Uterus (tissue), 4 donors: ENCODE results near the gene RET. TPM values are rescaled to one million over a fixed set of nuclear protein-coding genes. Genes with fewer than 3 reads are reported as not detected.

Experiments
- DNase-seq, 2 donors: peaks; one replicate each; pipeline ENCODE4 v3.0.0-alpha.2; 2019 to 2020
- H3K27ac ChIP-seq, 2 donors: fragments of 200-600 bp; sonication (generic); 1 replicate in 1 of 2; 2 replicates in 1 of 2; pipeline ENCODE4 v1.5.1; 2016 to 2018
- H3K27me3 ChIP-seq, 2 donors: fragments of 200-600 bp; sonication (generic); one replicate each; pipeline ENCODE4 v1.5.1; 2018 to 2019; ENCODE audit warnings: control low read depth in 1 of 2
- H3K36me3 ChIP-seq, 2 donors: fragments of 200-600 bp; sonication (generic); one replicate each; pipeline ENCODE4 v1.5.1; 2019; ENCODE audit warnings: control low read depth in 1 of 2
- H3K4me1 ChIP-seq, 2 donors: fragments of 200-600 bp; sonication (generic); one replicate each; pipeline ENCODE4 v1.5.1; 2018 to 2019; ENCODE audit warnings: control low read depth in 1 of 2
- H3K4me3 ChIP-seq, 2 donors: fragments of 200-600 bp; sonication (generic); 1 replicate in 1 of 2; 2 replicates in 1 of 2; pipeline ENCODE4 v1.5.1; 2018 to 2019; ENCODE audit warnings: mild to moderate bottlenecking in 1 of 2
- H3K9me3 ChIP-seq, 2 donors: fragments of 200-600 bp; sonication (generic); one replicate each; pipeline ENCODE4 v1.5.1; 2019; ENCODE audit warnings: control low read depth in 1 of 2
- POLR2A ChIP-seq, 2 donors: fragments of 450-650 bp; IDR thresholded peaks; one replicate each; pipeline ENCODE4 v1.6.1; 2016; ENCODE audit warnings: antibody characterized with exemption in 2 of 2, mild to moderate bottlenecking in 1 of 2, moderate library complexity in 1 of 2
- intact Hi-C: fragments of 100-400 bp; cut with DNase I; formaldehyde crosslinking; loops from one replicate; pipeline ENCODE4 v1.15.1; 2023; ENCODE audit warnings: low total_unique reads
- total RNA-seq, 4 donors: library from RNA; depleted of rRNA in 3 of 4; stranded (reverse); fragments of >200 nt in 3 of 4; gene quantifications; one replicate each; pipeline versions ENCODE4 v1.1.0 to v1.2.4, GENCODE V29; 2014 to 2023
- TF ChIP-seq, protein P1 (sequence below), 4 experiments: fragments of 200-600 bp in 2 of 4; fragments of 450-650 bp in 2 of 4; sonication (generic) in 2 of 4; IDR thresholded peaks; one replicate each; pipeline ENCODE4 v1.5.1; 2016 to 2019; ENCODE audit warnings: antibody characterized with exemption in 4 of 4, mild to moderate bottlenecking in 2 of 4, moderate library complexity in 1 of 4
- donor health status: DM: yes; HTN: yes; CAD: no.

Gene RET
- total RNA-seq, 4 donors from 2014 or later = under 0.01 to 6.3 (median 1.0) TPM

DNA sequence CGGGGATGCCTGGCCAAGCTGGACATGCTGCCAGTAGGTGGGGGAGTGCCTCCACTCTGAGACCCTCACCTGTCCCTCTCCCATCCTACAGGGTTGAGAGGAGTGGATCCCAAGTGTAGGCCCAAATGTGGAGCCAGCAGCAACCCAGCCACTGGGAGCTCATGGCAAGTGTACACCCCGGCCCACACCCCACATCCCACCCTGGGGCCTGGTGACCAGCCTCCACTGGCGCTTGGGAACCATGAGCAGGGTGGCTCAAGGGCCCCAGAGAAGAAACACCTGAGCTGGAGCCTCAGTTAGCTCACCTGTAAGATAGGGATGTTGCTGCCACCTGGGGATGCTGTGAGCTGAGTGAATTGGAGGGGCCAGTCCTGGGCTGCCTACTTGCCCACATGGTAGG, 10.4 kb upstream of the RET start:
- intact Hi-C loops = no loop called here
- Histone ChIP-seq H3K4me3 (no peak overlapping the region), H3K9me3 (no peaks in the 10 kb centered on the region), H3K27ac (no peak overlapping the region), H3K36me3 (no peaks in the 10 kb centered on the region), H3K4me1 (no peaks in the 10 kb centered on the region), H3K27me3 (no peaks in the 10 kb centered on the region)
- DNase-seq = no peak
- no peak for TF ChIP-seq POLR2A (IDR thresholded peaks at IDR 0.05)
- TF ChIP-seq, protein P1, sequence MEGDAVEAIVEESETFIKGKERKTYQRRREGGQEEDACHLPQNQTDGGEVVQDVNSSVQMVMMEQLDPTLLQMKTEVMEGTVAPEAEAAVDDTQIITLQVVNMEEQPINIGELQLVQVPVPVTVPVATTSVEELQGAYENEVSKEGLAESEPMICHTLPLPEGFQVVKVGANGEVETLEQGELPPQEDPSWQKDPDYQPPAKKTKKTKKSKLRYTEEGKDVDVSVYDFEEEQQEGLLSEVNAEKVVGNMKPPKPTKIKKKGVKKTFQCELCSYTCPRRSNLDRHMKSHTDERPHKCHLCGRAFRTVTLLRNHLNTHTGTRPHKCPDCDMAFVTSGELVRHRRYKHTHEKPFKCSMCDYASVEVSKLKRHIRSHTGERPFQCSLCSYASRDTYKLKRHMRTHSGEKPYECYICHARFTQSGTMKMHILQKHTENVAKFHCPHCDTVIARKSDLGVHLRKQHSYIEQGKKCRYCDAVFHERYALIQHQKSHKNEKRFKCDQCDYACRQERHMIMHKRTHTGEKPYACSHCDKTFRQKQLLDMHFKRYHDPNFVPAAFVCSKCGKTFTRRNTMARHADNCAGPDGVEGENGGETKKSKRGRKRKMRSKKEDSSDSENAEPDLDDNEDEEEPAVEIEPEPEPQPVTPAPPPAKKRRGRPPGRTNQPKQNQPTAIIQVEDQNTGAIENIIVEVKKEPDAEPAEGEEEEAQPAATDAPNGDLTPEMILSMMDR (IDR thresholded peaks at IDR 0.05) = no peak

DNA sequence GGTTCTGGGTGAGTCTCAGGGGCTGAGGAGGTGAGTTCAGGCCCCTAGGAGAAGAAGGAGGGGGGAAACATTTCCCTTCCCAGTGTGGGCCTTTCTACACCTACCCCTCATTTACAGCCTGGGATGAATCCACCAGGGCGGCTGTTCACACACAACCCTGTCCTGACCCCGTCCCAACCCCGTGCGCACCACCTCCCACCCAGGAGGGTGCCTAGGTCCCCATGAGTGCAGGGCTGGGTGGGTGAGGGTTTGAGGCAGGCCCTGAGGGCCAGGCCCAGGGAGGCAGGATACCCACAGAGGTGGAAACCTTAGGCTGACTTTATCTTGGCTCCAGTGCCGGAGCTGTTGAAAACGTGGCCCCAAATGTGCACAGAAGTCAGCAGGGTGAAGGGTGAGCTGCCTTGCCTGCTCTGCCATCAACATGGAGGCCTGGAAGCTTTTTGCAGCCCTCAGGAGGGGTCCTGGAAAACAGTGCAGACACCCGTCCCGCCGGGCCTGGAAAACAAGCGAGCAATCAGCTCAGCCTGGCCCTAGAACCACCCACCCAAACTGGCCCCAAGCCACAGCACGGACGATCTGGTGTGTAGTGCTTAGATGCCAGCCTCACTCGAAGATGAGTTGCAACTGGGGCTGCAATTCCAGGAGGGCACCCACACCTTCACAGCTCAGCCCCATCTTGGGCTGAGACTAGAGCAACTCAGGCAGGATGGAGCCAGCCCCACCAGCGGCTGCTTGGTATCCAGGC, 9.3 kb upstream of the RET start:
- Histone ChIP-seq H3K4me3 (no peak overlapping the region), H3K36me3 (no peaks in the 10 kb centered on the region), H3K4me1 (no peaks in the 10 kb centered on the region), H3K27me3 (no peaks in the 10 kb centered on the region), H3K9me3 (no peaks in the 10 kb centered on the region), H3K27ac (no peak overlapping the region)
- no peak for DNase-seq
- intact Hi-C loops = no loop called here
- TF ChIP-seq, protein P1 (IDR thresholded peaks at IDR 0.05) = no peak
- no peak for TF ChIP-seq POLR2A (IDR thresholded peaks at IDR 0.05)

DNA sequence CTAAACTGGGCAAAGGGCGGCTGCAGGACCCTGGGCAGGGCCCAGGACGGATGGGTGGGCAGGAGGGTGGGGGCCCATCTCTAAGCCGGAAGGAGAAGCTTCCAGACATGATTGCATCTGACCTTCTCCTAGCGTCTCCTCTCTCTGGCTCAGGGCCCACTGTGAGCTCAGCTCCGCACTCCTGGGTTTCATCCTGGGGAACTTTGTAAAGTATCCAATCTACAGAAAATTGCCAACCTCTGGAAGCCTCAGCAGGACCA, 8.8 kb upstream of the RET start:
- Histone ChIP-seq H3K9me3 (no peaks in the 10 kb centered on the region), H3K36me3 (no peaks in the 10 kb centered on the region), H3K4me1 (no peaks in the 10 kb centered on the region), H3K27me3 (no peaks in the 10 kb centered on the region), H3K27ac (no peak overlapping the region), H3K4me3 (no peak overlapping the region)
- no peak for DNase-seq
- TF ChIP-seq, protein P1 (IDR thresholded peaks at IDR 0.05) = no peak
- no peak for TF ChIP-seq POLR2A (IDR thresholded peaks at IDR 0.05)
- intact Hi-C loops = no loop called here

DNA sequence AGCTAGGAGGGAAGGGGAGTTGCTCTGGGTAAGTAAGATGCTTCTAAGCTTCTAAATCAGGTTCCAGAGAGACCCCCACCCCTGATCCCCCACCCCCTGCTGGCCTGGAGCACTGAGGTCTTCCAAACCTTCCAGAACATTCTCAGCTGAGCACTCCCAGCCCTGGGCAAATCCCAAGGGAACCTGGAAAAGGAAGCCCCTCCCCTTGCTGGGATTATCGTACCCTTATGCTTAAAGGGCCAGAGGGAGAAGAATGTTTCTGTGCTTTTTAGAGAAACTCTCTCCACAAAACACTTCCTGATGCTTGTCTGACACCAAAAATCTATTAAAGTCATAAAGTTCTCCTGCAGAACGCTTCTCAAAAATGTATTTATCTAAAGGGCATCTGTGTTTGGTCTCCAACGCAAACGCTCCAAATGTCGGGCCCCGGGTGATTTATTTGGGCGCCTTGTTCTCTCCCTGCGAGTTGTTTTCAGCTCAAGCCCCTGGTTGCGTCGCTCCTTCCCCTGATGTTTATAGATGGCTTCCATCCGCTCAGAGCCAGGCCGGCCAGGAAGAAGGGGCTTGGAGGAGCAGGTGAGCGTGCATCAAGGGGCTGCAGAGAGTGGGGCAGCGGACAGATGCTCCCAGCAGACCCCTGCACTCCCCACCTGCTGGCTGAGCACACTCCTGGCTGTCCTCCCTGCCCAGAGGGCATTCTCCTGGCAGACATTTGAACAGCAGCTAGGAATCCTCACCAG, 8.2 kb upstream of the RET start:
- Histone ChIP-seq H3K9me3 (no peaks in the 10 kb centered on the region), H3K27me3 (no peaks in the 10 kb centered on the region), H3K4me3 (no peak overlapping the region), H3K4me1 (no peaks in the 10 kb centered on the region), H3K36me3 (no peaks in the 10 kb centered on the region), H3K27ac (no peak overlapping the region)
- intact Hi-C loops = no loop called here
- no peak for DNase-seq
- TF ChIP-seq POLR2A (IDR thresholded peaks at IDR 0.05) = no peak
- TF ChIP-seq, protein P1 (IDR thresholded peaks at IDR 0.05) = no peak

DNA sequence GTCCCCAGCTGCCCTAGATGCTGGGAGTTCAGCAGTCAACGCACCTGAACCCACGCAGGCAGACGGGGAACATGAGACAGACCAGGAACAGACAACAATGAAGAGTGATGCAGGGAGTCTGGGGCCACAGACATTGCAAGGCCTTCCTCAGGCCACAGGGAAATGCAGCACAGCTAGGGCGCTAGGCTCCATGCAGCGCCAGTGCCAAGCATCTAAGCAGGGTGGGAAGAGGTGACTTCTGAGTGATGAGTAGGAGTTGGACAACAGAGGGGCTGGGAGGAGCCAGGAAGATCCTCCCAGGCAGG, 7.7 kb upstream of the RET start:
- TF ChIP-seq POLR2A (IDR thresholded peaks at IDR 0.05) = no peak
- TF ChIP-seq, protein P1 (IDR thresholded peaks at IDR 0.05) = no peak
- DNase-seq = no peak
- intact Hi-C loops = no loop called here
- Histone ChIP-seq H3K9me3 (no peaks in the 10 kb centered on the region), H3K36me3 (no peaks in the 10 kb centered on the region), H3K4me1 (no peaks in the 10 kb centered on the region), H3K27me3 (no peaks in the 10 kb centered on the region), H3K27ac (no peak overlapping the region), H3K4me3 (no peak overlapping the region)
